PC-9 (cell line): ENCODE results near the gene TNFRSF25. TPM values are rescaled to one million over a fixed set of nuclear protein-coding genes. Genes with fewer than 3 reads are reported as not detected.
"Not testable (repeated sequence)": the region's sequence is repeated elsewhere in the genome, so short reads cannot be mapped to it uniquely, and the experiment has no call there.

Source experiments
- BruUV-seq: library from RNA; stranded (reverse); fragments of 400-500 nt; replicated peaks from 2 replicates; lab custom pipeline; 2021; lab: Mats Ljungman, UMichigan
- CTCF ChIA-PET: fragments of 300-600 bp; sonication (Branson Sonifier 250); formaldehyde crosslinking; loops from one replicate; lab custom pipeline; 2022; ENCODE audit warnings: antibody characterized with exemption; lab: Charles Lee
- POLR2A ChIA-PET: fragments of 300-600 bp; sonication (Branson Sonifier 250); formaldehyde crosslinking; loops from one replicate; lab custom pipeline; 2022; ENCODE audit warnings: antibody characterized with exemption; ENCODE audit not compliant: unreplicated experiment; lab: Charles Lee
- DNase-seq, 2 experiments: peaks; one replicate each; pipeline versions ENCODE4 v3.0.0 to v3.0.0-alpha.2; 2015 to 2022; ENCODE audit warnings: mixed read lengths in 1 of 2
- H2AFZ ChIP-seq: fragments of 200-600 bp; sonication (generic); 2 replicates; pipeline ENCODE4 v1.8.1; 2017; ENCODE audit warnings: antibody characterized with exemption
- H3F3A ChIP-seq: fragments of 200-600 bp; sonication (generic); 2 replicates; pipeline ENCODE4 v1.8.1; 2017; ENCODE audit warnings: antibody characterized with exemption, mild to moderate bottlenecking, low read depth; ENCODE audit not compliant: insufficient read depth
- H3K27ac ChIP-seq: fragments of 200-600 bp; sonication (generic); 2 replicates; pipeline ENCODE4 v1.6.1; 2016; ENCODE audit warnings: mixed run types
- H3K27me3 ChIP-seq: fragments of 200-600 bp; sonication (generic); 2 replicates; pipeline ENCODE4 v1.6.1; 2016; ENCODE audit warnings: low read depth, mixed run types; ENCODE audit not compliant: insufficient read depth
- H3K36me3 ChIP-seq: fragments of 200-600 bp; sonication (generic); 2 replicates; pipeline ENCODE4 v1.6.1; 2016; ENCODE audit warnings: low read depth, mixed run types
- H3K4me1 ChIP-seq: fragments of 200-600 bp; sonication (generic); replicated peaks from 2 replicates; pipeline ENCODE4 v1.6.1; 2016; ENCODE audit warnings: mixed run types; ENCODE audit not compliant: insufficient read depth
- H3K4me2 ChIP-seq: fragments of 200-600 bp; sonication (generic); 2 replicates; pipeline ENCODE4 v1.6.1; 2017; ENCODE audit warnings: mixed run types
- H3K4me3 ChIP-seq: fragments of 200-600 bp; sonication (generic); 2 replicates; pipeline ENCODE4 v1.6.1; 2016; ENCODE audit warnings: mixed run types
- H3K79me2 ChIP-seq: fragments of 200-600 bp; sonication (generic); 2 replicates; pipeline ENCODE4 v1.6.1; 2017; ENCODE audit warnings: low read depth, mixed run types
- H3K9me2 ChIP-seq: fragments of 200-600 bp; sonication (generic); 2 replicates; pipeline ENCODE4 v1.8.1; 2017; ENCODE audit warnings: mild to moderate bottlenecking; ENCODE audit not compliant: insufficient read depth
- H3K9me3 ChIP-seq: fragments of 200-600 bp; sonication (generic); 2 replicates; pipeline ENCODE4 v1.8.1; 2016; ENCODE audit warnings: low read depth; ENCODE audit not compliant: insufficient read depth
- H4K20me1 ChIP-seq: fragments of 200-600 bp; sonication (generic); 2 replicates; pipeline ENCODE4 v1.8.1; 2017; ENCODE audit not compliant: insufficient read depth
- EZH2 ChIP-seq: fragments of 200-600 bp; sonication (generic); IDR thresholded peaks from 2 replicates; pipeline ENCODE4 v1.8.0; 2017; ENCODE audit warnings: antibody characterized with exemption, low read depth
- intact Hi-C: fragments of 100-400 bp; cut with micrococcal nuclease; formaldehyde crosslinking; loops from one replicate; pipeline ENCODE4 v1.10.0; 2022; ENCODE audit not compliant: unreplicated experiment
- total RNA-seq: library from RNA; stranded (reverse); gene quantifications from 2 replicates; pipeline ENCODE4 v1.2.3, GENCODE V29; 2021
- TF ChIP-seq, protein P1 (sequence below): fragments of 200-600 bp; sonication (generic); conservative IDR thresholded peaks from 2 replicates; pipeline ENCODE4 v1.6.1; 2017; ENCODE audit warnings: mixed run types, antibody characterized with exemption, mild to moderate bottlenecking, moderate library complexity

TNFRSF25 gene
- total RNA-seq, 1 experiment from 2014 or later = 12.3 TPM

DNA sequence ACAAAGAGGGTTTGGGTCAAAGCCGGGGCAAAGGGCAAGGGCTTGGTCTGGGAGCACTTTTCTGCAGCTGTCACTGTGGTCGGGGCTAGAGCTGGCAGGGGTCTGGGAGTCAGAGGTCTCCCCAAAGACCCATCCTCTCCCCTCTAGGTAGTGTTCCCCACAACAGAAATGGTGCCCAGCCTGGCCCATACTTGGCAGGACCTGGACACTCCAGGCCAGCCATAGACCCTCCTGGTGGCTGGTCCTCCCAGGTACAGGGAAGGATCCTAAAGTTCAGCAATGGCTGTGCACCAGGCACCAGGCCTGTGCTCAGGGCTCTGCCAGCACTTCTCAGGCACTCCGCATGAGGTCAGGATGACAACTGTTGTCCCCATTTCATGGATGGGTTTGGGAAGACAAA lies 30.4 kb downstream of the TNFRSF25 start:
- Histone ChIP-seq H3K79me2 (no peaks in the 10 kb centered on the region), H3K4me3 (no peak overlapping the region), H3K4me2 (no peak overlapping the region), H3K27ac (no peak overlapping the region), H3K4me1 (peaks cover 5% of the 10 kb centered on the region), H4K20me1 (no peaks in the 10 kb centered on the region), H3K9me3 (no peaks in the 10 kb centered on the region), H2AFZ (no peak overlapping the region), H3K9me2 (no peaks in the 10 kb centered on the region), H3F3A (peaks cover 10% of the 10 kb centered on the region; the same call in 1 of the 2 replicates), H3K27me3 (no peaks in the 10 kb centered on the region), H3K36me3 (no peaks in the 10 kb centered on the region)
- no peak for DNase-seq
- ChIA-PET CTCF (no interaction called here), POLR2A (no interaction called here)
- no peak for TF ChIP-seq EZH2
- BruUV-seq = no TSS peak
- intact Hi-C loops = no loop called here

GRCh38 chr1:6435129-6435528 lies 30.8 kb downstream of the TNFRSF25 start:
- no peak overlapping the region for H3K4me2 ChIP-seq
- H3K9me3 ChIP-seq = no peaks in the 10 kb centered on the region
- H3K9me2 ChIP-seq = no peaks in the 10 kb centered on the region
- DNase-seq = no peak
- no peak overlapping the region for H3K4me3 ChIP-seq
- H3K27me3 ChIP-seq = no peaks in the 10 kb centered on the region
- H3K79me2 ChIP-seq = no peaks in the 10 kb centered on the region
- H2AFZ ChIP-seq = no peak overlapping the region
- no TSS peak for BruUV-seq
- H4K20me1 ChIP-seq = no peaks in the 10 kb centered on the region
- POLR2A ChIA-PET = no interaction called here
- H3K36me3 ChIP-seq = no peaks in the 10 kb centered on the region
- H3F3A ChIP-seq = peaks cover 10% of the 10 kb centered on the region; the same call in 1 of the 2 replicates
- H3K4me1 ChIP-seq = peaks cover 9% of the 10 kb centered on the region
- intact Hi-C loops = no loop called here
- CTCF ChIA-PET = no interaction called here
- no peak overlapping the region for H3K27ac ChIP-seq
- TF ChIP-seq, protein P1, sequence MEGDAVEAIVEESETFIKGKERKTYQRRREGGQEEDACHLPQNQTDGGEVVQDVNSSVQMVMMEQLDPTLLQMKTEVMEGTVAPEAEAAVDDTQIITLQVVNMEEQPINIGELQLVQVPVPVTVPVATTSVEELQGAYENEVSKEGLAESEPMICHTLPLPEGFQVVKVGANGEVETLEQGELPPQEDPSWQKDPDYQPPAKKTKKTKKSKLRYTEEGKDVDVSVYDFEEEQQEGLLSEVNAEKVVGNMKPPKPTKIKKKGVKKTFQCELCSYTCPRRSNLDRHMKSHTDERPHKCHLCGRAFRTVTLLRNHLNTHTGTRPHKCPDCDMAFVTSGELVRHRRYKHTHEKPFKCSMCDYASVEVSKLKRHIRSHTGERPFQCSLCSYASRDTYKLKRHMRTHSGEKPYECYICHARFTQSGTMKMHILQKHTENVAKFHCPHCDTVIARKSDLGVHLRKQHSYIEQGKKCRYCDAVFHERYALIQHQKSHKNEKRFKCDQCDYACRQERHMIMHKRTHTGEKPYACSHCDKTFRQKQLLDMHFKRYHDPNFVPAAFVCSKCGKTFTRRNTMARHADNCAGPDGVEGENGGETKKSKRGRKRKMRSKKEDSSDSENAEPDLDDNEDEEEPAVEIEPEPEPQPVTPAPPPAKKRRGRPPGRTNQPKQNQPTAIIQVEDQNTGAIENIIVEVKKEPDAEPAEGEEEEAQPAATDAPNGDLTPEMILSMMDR = no peak
- TF ChIP-seq EZH2 = no peak

DNA sequence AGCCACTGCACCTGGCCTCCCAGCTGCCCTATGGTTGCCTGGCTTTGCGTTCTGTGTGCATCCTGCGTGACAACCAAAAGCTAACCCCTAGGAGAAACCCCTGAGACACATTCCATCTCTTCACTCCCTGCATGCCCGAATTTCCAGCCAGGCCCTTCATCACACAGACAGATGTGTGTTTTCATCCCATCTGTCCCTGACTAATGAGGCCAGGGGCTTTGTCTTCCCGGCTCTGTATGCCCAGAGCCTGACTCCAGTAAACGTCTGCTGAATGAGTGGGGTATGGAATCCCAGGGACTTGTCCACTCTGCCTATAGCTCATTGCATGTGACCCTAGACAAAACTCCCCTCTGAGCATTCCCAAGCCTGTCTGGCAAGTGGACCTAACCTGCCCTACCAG lies 31.8 kb downstream of the TNFRSF25 start:
- TF ChIP-seq, protein P1 = no peak
- no peak for TF ChIP-seq EZH2
- Histone ChIP-seq H3K4me2 (no peak overlapping the region), H3K9me3 (no peaks in the 10 kb centered on the region), H3F3A (peaks cover 7% of the 10 kb centered on the region; the same call in 1 of the 2 replicates), H3K79me2 (no peaks in the 10 kb centered on the region), H4K20me1 (no peaks in the 10 kb centered on the region), H3K4me1 (peaks cover 10% of the 10 kb centered on the region), H3K27ac (no peak overlapping the region), H3K9me2 (no peaks in the 10 kb centered on the region), H3K36me3 (no peaks in the 10 kb centered on the region), H3K27me3 (no peaks in the 10 kb centered on the region), H2AFZ (no peak overlapping the region), H3K4me3 (no peak overlapping the region)
- CTCF ChIA-PET = no interaction called here
- BruUV-seq = no TSS peak
- POLR2A ChIA-PET = no interaction called here
- no peak for DNase-seq
- intact Hi-C loops = no loop called here

DNA sequence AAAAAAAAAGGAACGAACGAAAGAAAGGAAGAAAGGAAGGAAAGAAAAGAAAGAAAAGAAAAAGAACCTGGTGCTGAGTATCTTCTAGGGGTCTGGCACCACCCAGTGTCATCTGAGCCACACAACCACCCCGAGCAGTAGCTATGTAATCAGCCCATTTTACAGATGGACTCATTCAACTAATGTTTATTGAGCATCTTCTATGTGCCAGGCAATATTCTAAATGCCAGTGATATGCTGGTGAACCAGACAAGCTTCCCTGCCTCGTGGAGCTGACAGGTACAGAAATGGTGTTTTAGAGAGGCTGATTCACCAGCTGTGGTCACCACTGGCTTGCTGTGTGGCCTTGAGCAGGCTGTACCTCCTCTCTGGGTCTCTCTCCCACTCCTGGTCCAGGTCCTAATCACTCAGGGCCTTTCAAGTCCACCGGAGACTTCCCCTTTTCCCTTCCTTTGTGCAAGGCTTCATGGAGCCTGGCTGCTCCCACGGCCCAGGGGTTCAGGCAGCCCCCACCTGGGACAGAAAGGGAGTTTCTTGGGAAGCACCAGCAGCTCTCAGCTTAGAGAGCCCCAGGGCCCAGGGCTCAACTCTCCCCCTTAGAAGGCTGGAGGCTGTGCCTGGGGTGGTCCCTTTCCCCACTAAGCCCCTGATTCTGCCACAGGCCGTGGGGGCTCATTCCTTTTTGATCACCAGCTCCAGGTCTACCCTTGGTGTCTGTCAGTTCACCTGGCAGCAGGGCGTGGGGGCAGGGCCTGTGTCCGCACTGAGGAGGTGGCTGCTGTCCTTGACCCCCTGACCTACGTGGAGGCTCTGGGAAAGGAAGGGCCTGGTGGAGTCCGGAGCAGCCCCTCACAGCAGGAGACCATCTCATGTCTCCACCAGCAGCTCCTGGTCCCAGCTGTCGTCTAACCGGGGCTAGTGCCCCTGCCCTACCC lies 34.1 kb downstream of the TNFRSF25 start:
- H3K4me1 ChIP-seq = peaks cover 22% of the 10 kb centered on the region
- H3K9me3 ChIP-seq, H4K20me1 ChIP-seq, H3K4me3 ChIP-seq, DNase-seq, intact Hi-C loops, H3K4me2 ChIP-seq, H3K36me3 ChIP-seq, H3K9me2 ChIP-seq, H3K27me3 ChIP-seq, H3K27ac ChIP-seq, BruUV-seq, H3K79me2 ChIP-seq, H3F3A ChIP-seq, H2AFZ ChIP-seq, CTCF ChIA-PET: not testable (repeated sequence)
- POLR2A ChIA-PET = interaction anchor here (0.7 kb wide), 1 partner anchor 9 kb away, joined by 7 read pairs; no protein-coding TSS in a partner anchor

DNA sequence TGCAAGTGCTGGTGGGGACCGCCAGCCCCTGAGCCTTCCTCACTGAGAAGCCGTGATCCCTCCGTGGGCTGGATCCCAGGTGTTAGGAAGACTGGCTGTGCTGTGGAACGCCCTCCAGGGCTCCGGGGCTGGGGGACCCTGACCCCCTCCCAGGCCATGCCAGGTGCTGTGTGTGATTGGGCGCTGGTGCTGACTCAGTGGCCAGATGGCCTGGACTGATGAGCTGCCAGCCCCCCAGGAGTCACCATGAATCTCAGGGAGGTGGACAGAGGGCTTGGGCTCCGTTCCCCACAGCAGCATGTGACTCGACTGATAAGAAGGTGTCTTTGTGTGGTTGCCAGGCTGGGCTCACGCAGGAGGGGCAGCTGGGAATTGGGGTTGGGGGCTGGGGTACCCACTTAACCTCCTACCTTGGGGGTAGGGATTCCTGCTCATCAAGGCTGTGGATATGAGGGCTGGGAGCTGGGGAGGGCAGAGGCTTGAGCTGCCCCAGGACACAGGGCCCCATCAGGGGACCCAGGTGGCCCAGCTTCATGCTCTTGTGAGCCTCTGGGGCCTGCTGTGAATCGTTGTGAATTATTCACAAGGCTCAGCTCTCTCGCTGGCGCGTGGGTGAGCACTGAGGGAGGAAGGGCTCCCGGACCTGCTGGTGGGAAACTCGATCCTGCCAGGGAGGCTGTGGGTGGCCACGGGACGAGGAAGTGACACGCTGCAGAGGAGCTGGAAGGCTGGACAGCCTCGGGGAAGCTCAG lies 36.1 kb downstream of the TNFRSF25 start:
- intact Hi-C loops = loop anchor here (5.0 kb wide), 1 partner anchor 78 kb away; no protein-coding TSS in a partner anchor
- H3K36me3 ChIP-seq, POLR2A ChIA-PET, H2AFZ ChIP-seq, H3K4me3 ChIP-seq, H3F3A ChIP-seq, H3K27me3 ChIP-seq, DNase-seq, H3K4me2 ChIP-seq, H3K9me3 ChIP-seq, H3K79me2 ChIP-seq, H3K9me2 ChIP-seq, CTCF ChIA-PET, H3K27ac ChIP-seq, H4K20me1 ChIP-seq, BruUV-seq: not testable (repeated sequence)
- peaks cover 26% of the 10 kb centered on the region for H3K4me1 ChIP-seq
